H1 (cell line): ENCODE data around the gene HMG20A. TPM values are rescaled to one million over a fixed set of nuclear protein-coding genes. Genes with fewer than 3 reads are reported as not detected.

ENCODE experiments used
- CTCF ChIA-PET: fragments of 300-600 bp; sonication (Branson Sonifier 250); formaldehyde crosslinking; loops from one replicate; lab custom pipeline; 2021; ENCODE audit not compliant: partially characterized antibody; lab: Charles Lee
- POLR2A ChIA-PET: fragments of 300-600 bp; sonication (Branson Sonifier 250); formaldehyde crosslinking; loops from one replicate; lab custom pipeline; 2021; ENCODE audit warnings: inconsistent platforms; ENCODE audit not compliant: partially characterized antibody; lab: Charles Lee
- DNase-seq, 2 experiments: peaks; one replicate each; pipeline versions ENCODE4 v3.0.0 to v3.0.0-alpha.2; 2010 to 2022; ENCODE audit warnings: low spot score in 2 of 2, low read depth in 1 of 2, mixed read lengths in 1 of 2
- FAIRE-seq: peaks from 2 replicates; lab custom pipeline; 2011; peaks lifted over from hg19 to GRCh38; lab: Jason Lieb, UNC
- H2AFZ ChIP-seq: 2 replicates; pipeline ENCODE4 v1.8.1; 2012; ENCODE audit warnings: low read length, inconsistent platforms
- H2AK5ac ChIP-seq: 2 replicates; pipeline ENCODE4 v1.6.1; 2013; ENCODE audit warnings: low read depth, low read length
- H2BK120ac ChIP-seq: replicated peaks from 2 replicates; pipeline ENCODE3; 2013; ENCODE audit warnings: low read depth, low read length, inconsistent platforms
- H2BK12ac ChIP-seq: 2 replicates; pipeline ENCODE4 v1.6.1; 2013; ENCODE audit warnings: low read depth, low read length
- H2BK15ac ChIP-seq: 2 replicates; pipeline ENCODE4 v1.6.1; 2013; ENCODE audit warnings: low read length
- H2BK20ac ChIP-seq: 2 replicates; pipeline ENCODE4 v1.6.1; 2013; ENCODE audit warnings: low read length
- H2BK5ac ChIP-seq: 2 replicates; pipeline ENCODE4 v1.6.1; 2013; ENCODE audit warnings: low read depth, low read length
- H3K14ac ChIP-seq: 2 replicates; pipeline ENCODE4 v1.6.1; 2013; ENCODE audit warnings: inconsistent platforms; ENCODE audit not compliant: insufficient read length
- H3K18ac ChIP-seq: 2 replicates; pipeline ENCODE4 v1.6.1; 2013; ENCODE audit warnings: low read length; ENCODE audit errors: extremely low read depth
- H3K23ac ChIP-seq: 2 replicates; pipeline ENCODE4 v1.6.1; 2013; ENCODE audit warnings: inconsistent platforms; ENCODE audit not compliant: insufficient read length
- H3K23me2 ChIP-seq: 2 replicates; pipeline ENCODE4 v1.6.1; 2013; ENCODE audit warnings: low read depth, low read length
- H3K27ac ChIP-seq: 2 replicates; pipeline ENCODE4 v1.6.1; 2011; ENCODE audit warnings: low read depth, low read length, inconsistent platforms
- H3K27me3 ChIP-seq, 4 experiments: replicated peaks in 1 of 4; 1 replicate in 1 of 4; 2 replicates in 3 of 4; pipeline versions ENCODE4 v1.6.1 to v1.8.1; 2011 to 2013; ENCODE audit warnings: low read length in 3 of 4, mild to moderate bottlenecking in 3 of 4, inconsistent platforms in 2 of 4, mixed read lengths in 2 of 4, moderate library complexity in 1 of 4; ENCODE audit not compliant: control insufficient read depth in 3 of 4, insufficient read depth in 3 of 4; ENCODE audit errors: extremely low read depth in 1 of 4
- H3K36me3 ChIP-seq, 4 experiments: 2 replicates each; pipeline versions ENCODE4 v1.6.1 to v1.8.1; 2011 to 2013; ENCODE audit warnings: mild to moderate bottlenecking in 4 of 4, low read length in 3 of 4, moderate library complexity in 2 of 4, control low read depth in 1 of 4, inconsistent platforms in 1 of 4; ENCODE audit not compliant: insufficient read depth in 4 of 4, control insufficient read depth in 2 of 4
- H3K4ac ChIP-seq: replicated peaks from 2 replicates; pipeline ENCODE3; 2013; ENCODE audit warnings: low read length, low read depth, mixed read lengths, inconsistent platforms; ENCODE audit not compliant: insufficient read length
- H3K4me1 ChIP-seq, 4 experiments: replicated peaks in 1 of 4; 1 replicate in 1 of 4; 2 replicates in 3 of 4; pipeline versions ENCODE4 v1.6.1 to v1.8.1; 2011 to 2013; ENCODE audit warnings: low read length in 3 of 4, inconsistent platforms in 2 of 4, mixed read lengths in 1 of 4; ENCODE audit not compliant: insufficient read depth in 4 of 4, control insufficient read depth in 3 of 4
- H3K4me2 ChIP-seq, 2 experiments: 2 replicates each; pipeline versions ENCODE4 v1.6.1 to v1.8.1; 2011 to 2013; ENCODE audit warnings: low read depth in 2 of 2, low read length in 2 of 2, control low read depth in 1 of 2, inconsistent platforms in 1 of 2, mild to moderate bottlenecking in 1 of 2; ENCODE audit not compliant: insufficient read depth in 1 of 2
- H3K4me3 ChIP-seq, 4 experiments: fragments of 200-600, 300-600 bp in 1 of 4; sonication (generic), shearing (Covaris generic), sonication (Bioruptor Twin) in 1 of 4; 2 replicates each; pipeline versions ENCODE4 v1.5.1 to v1.8.1; 2011 to 2016; ENCODE audit warnings: low read length in 4 of 4, low read depth in 3 of 4, control low read depth in 2 of 4, inconsistent platforms in 2 of 4, mild to moderate bottlenecking in 2 of 4, mixed read lengths in 1 of 4, moderate library complexity in 1 of 4; ENCODE audit not compliant: insufficient read depth in 2 of 4; ENCODE audit errors: extremely low read depth in 1 of 4
- H3K56ac ChIP-seq: replicated peaks from 2 replicates; pipeline ENCODE3; 2013; ENCODE audit warnings: low read depth, mild to moderate bottlenecking, mixed read lengths, low read length, inconsistent platforms; ENCODE audit not compliant: insufficient read length
- H3K79me1 ChIP-seq: 2 replicates; pipeline ENCODE4 v1.6.1; 2013; ENCODE audit warnings: low read depth, low read length, control low read depth
- H3K79me2 ChIP-seq, 2 experiments: 2 replicates each; pipeline versions ENCODE4 v1.6.1 to v1.8.1; 2012 to 2013; ENCODE audit warnings: low read length in 2 of 2, mild to moderate bottlenecking in 2 of 2, inconsistent platforms in 1 of 2; ENCODE audit not compliant: insufficient read depth in 2 of 2, control insufficient read depth in 1 of 2
- H3K9ac ChIP-seq, 4 experiments: replicated peaks in 1 of 4; 1 replicate in 1 of 4; 2 replicates in 3 of 4; pipeline versions ENCODE4 v1.6.1 to v1.8.1; 2011 to 2013; ENCODE audit warnings: low read depth in 3 of 4, low read length in 3 of 4, control low read depth in 2 of 4, mild to moderate bottlenecking in 2 of 4, moderate library complexity in 2 of 4, inconsistent platforms in 1 of 4; ENCODE audit errors: extremely low read depth in 1 of 4
- H3K9me3 ChIP-seq, 2 experiments: 2 replicates each; pipeline versions ENCODE4 v1.6.1 to v1.8.1; 2012 to 2013; ENCODE audit warnings: mild to moderate bottlenecking in 2 of 2, moderate library complexity in 2 of 2, control low read depth in 1 of 2, inconsistent platforms in 1 of 2, low read depth in 1 of 2, low read length in 1 of 2, mixed read lengths in 1 of 2; ENCODE audit not compliant: insufficient read depth in 2 of 2
- H4K20me1 ChIP-seq, 2 experiments: replicated peaks in 1 of 2; 2 replicates each; pipeline versions ENCODE3 to v1.8.1; 2011 to 2013; ENCODE audit warnings: inconsistent platforms in 2 of 2, low read length in 2 of 2, mild to moderate bottlenecking in 1 of 2; ENCODE audit not compliant: insufficient read depth in 2 of 2, control insufficient read depth in 1 of 2
- H4K5ac ChIP-seq: 2 replicates; pipeline ENCODE4 v1.6.1; 2013; ENCODE audit warnings: low read length, low read depth, mixed read lengths, inconsistent platforms; ENCODE audit not compliant: insufficient read length
- H4K8ac ChIP-seq: 2 replicates; pipeline ENCODE4 v1.8.0; 2013; ENCODE audit warnings: mild to moderate bottlenecking, moderate library complexity, low read length, inconsistent platforms; ENCODE audit not compliant: insufficient read depth; ENCODE audit errors: extremely low read depth
- H4K91ac ChIP-seq: replicated peaks from 2 replicates; pipeline ENCODE3; 2013; ENCODE audit warnings: low read length, mixed read lengths, inconsistent platforms; ENCODE audit not compliant: insufficient read length
- EZH2 ChIP-seq: fragments of 200-600 bp; sonication (generic); IDR thresholded peaks from 2 replicates; pipeline ENCODE4 v1.7.1; 2012; ENCODE audit warnings: low read depth, mild to moderate bottlenecking, moderate library complexity, low read length, inconsistent platforms; ENCODE audit not compliant: severe bottlenecking
- TCF12 ChIP-seq: IDR thresholded peaks from 2 replicates; pipeline ENCODE4 v1.6.1; 2011; ENCODE audit warnings: low read depth, mild to moderate bottlenecking, low read length
- WGBS, 2 experiments: shearing (Covaris generic) in 1 of 2; methylation state at CpG; one replicate each; pipeline versions ENCODE4 v1.1.6 to v1.1.7; 2013 to 2015; ENCODE audit warnings: low lambda C conversion rate in 2 of 2, mixed read lengths in 2 of 2, inconsistent platforms in 1 of 2, low coverage in 1 of 2, missing lambda C conversion rate in 1 of 2; ENCODE audit not compliant: insufficient replicate concordance in 2 of 2, insufficient coverage in 1 of 2, insufficient read length in 1 of 2; ENCODE audit errors: extremely low coverage in 1 of 2, missing lambda C conversion rate in 1 of 2; 5-methylcytosine and 5-hydroxymethylcytosine counted together
- polyA plus RNA-seq, 7 experiments: library from polyadenylated mRNA; depleted of rRNA in 3 of 7; stranded (reverse) in 5 of 7; unstranded in 2 of 7; fragments of >200 nt in 5 of 7; fragments of 200-250 nt in 2 of 7; gene quantifications; 1 replicate in 5 of 7; 2 replicates in 1 of 7; 4 replicates in 1 of 7; pipeline versions ENCODE4 v1.2.1 to v1.2.3, GENCODE V29; 2011 to 2013; ENCODE audit warnings: missing spikeins in 2 of 7, mixed read lengths in 2 of 7
- total RNA-seq: library from RNA; stranded (reverse); fragmentation: NEBNext Ultra II Directional; extraction: Animal tissue kit (Norgen Biotek cat#: 25700); gene quantifications from 2 replicates; pipeline ENCODE4 v1.2.1, GENCODE V29; 2021
- TF ChIP-seq, protein P1 (sequence below): IDR thresholded peaks from 2 replicates; pipeline ENCODE4 v1.6.1; 2011; ENCODE audit warnings: low read length, improper control_type of control experiment

HMG20A gene
- total and polyA plus RNA-seq, 2 of the 8 experiments (the other 6 are each of a cell fraction or from before 2014, with no cell fraction given) = 52.1 to 59.7 TPM

DNA sequence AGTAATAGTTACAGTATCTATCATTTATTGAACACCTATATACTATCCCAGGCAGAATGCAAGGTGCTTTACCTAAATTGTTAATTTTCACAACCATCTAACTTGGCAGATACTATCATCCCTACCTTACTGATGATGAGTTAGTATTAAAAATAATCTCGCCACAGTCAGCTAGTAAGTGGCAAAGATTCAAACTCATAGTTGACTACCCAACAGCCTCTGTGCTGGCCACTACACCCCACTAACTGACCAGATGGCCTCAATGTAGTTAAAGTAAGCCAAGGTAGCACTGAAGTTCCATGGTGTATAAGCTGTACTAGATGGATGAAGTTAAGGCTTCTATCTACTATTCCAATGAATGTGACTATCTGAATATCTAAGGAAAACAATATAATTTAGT lies 45.6 kb upstream of the HMG20A start:
- Histone ChIP-seq H3K79me2 (peaks cover 0 to 58% of the 10 kb centered on the region in 2 experiments; a peak in 2 of 4 replicates), H2AK5ac (no peak overlapping the region), H3K79me1 (no peaks in the 10 kb centered on the region), H3K36me3 (no peaks in the 10 kb centered on the region), H2AFZ (no peak overlapping the region), H2BK120ac (no peak overlapping the region), H3K18ac (no peak overlapping the region), H2BK5ac (no peak overlapping the region), H4K91ac (no peak overlapping the region), H3K4me2 (no peak overlapping the region), H3K4me3 (no peak overlapping the region), H4K5ac (no peak overlapping the region), H3K14ac (no peak overlapping the region), H3K4me1 (peaks cover 0 to 3% (median under 1%) of the 10 kb centered on the region in 4 experiments; a peak in 1 of 7 replicates), H3K4ac (no peak overlapping the region), H2BK15ac (no peak overlapping the region), H3K27me3 (no peaks in the 10 kb centered on the region), H3K23me2 (no peaks in the 10 kb centered on the region), H2BK12ac (no peak overlapping the region), H3K27ac (no peak overlapping the region), H3K9ac (no peak overlapping the region), H4K8ac (no peak overlapping the region), H3K56ac (no peak overlapping the region), H4K20me1 (no peaks in the 10 kb centered on the region), H3K9me3 (no peaks in the 10 kb centered on the region), H3K23ac (no peak overlapping the region), H2BK20ac (no peak overlapping the region)
- DNase-seq = no peak
- ChIA-PET CTCF (interaction anchor here (1.2 to 1.5 kb wide), 2 partner anchors 47 to 168 kb away, joined by 4 read pairs; no protein-coding TSS in a partner anchor), POLR2A (interaction anchor here (0.9 to 1.1 kb wide), 2 partner anchors 11 to 159 kb away, joined by 3 to 4 read pairs; no protein-coding TSS in a partner anchor)
- TF ChIP-seq, protein P1, sequence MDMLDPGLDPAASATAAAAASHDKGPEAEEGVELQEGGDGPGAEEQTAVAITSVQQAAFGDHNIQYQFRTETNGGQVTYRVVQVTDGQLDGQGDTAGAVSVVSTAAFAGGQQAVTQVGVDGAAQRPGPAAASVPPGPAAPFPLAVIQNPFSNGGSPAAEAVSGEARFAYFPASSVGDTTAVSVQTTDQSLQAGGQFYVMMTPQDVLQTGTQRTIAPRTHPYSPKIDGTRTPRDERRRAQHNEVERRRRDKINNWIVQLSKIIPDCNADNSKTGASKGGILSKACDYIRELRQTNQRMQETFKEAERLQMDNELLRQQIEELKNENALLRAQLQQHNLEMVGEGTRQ = no peak
- no peak for TF ChIP-seq EZH2
- TF ChIP-seq TCF12 = no peak
- 90% methylated on average over 1 of the region's 1 CpG; no CpG with 5 or more reads in 1 of the 2 experiments for WGBS, 2 experiments
- FAIRE-seq = no peak
